GM19351 (cell line): ENCODE results near the gene DTX2.
"Not testable (repeated sequence)": the region's sequence is repeated elsewhere in the genome, so short reads cannot be mapped to it uniquely, and the experiment has no call there.

Source experiments
- ATAC-seq: cut with Tn5 transposase; IDR thresholded peaks from one replicate; pipeline ENCODE4 v1.9.1; 2021; ENCODE audit warnings: mild to moderate bottlenecking, moderate library complexity; ENCODE audit not compliant: unreplicated experiment

The DTX2 gene

DNA sequence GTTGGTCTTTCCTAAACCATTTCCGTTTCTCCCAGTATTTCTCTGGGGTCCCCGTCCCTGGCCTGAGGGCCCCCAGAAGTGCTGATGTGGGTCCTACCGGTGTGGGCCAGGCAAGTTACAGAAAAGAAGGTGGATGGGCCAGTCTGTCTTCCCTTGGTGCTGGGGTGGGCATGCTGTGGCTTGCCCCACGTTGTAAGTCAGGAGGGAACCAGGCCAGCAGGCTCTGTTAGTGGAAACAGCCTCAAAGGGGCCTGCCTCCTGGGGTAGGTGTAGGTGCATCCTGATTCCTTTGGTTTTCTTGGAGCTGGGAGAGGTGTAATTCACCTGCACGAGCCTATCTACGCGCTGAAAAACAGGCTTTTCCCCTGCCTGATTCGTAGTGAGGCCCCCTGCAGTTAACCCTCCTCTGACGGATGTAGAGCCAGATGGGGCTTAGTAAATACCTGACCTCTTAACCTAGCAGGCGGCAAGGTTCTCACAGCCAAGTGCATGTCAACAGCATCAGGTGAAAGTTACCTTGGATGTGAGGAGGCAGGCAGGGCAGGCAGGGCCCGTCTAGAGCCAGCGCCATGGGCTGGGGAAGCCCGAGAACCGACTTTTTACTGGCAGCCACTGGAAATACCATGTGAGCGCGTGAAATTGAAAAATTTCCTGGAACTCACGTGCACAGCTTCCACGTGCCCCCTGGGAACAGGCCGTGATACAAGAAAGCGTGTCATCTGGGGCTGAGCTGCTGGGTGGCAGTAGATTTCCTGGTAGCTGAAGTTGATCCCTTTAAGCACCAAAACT is 24.5 kb downstream of the DTX2 start:
- ATAC-seq, result peak; percentile 17

DNA sequence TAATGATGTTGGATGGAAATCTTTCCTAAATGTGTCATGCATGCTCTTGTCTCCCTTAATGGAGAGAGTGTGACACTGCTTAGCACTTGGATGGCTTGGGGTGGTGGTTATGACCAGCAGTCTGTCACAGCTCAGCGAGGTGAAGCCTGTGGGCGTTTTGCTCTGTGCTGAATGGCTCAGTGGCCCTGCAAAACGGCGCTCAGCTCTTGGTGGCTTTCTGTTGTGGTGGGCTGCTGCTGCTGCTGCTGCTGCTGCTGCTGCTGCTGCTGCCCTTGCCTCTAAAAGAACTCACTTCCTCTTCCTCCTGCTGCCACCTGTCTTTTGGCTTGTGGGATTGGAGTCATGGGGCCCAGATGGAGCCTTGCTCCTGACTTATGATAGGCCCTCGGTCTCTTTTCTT is 25.1 kb downstream of the DTX2 start:
- ATAC-seq, result peak; percentile 99

DNA sequence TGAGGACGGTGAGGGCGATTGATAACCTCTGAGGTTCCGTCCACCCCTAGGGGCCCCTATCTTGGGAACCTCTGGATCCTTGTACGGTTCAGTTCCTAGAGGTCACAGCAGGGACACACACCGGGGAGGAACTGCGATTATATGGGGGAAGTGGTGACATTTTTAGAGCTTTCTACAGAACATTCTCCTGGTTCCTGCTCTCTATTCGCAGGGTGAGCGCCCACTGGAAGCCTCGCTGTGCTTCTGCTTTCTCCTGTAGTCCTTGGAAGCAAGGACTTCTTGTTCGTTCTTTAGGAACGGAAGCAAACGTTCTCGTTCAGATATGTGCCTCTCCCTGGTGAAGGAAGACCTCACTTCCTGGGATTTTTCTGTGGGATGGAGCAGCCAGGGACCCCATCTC is 26.5 kb downstream of the DTX2 start:
- not testable (repeated sequence) for ATAC-seq

DNA sequence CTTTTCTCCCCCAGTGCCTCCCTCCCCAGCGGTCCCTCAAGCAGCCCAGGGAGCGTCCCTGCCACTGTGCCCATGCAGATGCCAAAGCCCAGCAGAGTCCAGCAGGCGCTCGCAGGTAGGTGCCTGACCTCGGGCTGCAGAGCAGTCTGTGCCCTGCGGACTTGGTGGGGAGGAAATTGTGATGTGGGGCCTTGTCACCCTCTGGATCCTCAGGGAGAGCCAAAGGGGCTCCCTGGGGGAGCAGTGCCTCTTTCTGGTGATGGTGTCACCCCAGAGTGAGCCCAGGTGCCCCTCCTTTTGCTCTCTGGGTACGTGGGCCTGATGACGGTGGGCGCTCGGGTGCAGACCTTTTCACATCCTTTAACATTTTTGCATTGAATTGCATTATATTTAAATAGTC is 30.6 kb downstream of the DTX2 start:
- not testable (repeated sequence) for ATAC-seq

DNA sequence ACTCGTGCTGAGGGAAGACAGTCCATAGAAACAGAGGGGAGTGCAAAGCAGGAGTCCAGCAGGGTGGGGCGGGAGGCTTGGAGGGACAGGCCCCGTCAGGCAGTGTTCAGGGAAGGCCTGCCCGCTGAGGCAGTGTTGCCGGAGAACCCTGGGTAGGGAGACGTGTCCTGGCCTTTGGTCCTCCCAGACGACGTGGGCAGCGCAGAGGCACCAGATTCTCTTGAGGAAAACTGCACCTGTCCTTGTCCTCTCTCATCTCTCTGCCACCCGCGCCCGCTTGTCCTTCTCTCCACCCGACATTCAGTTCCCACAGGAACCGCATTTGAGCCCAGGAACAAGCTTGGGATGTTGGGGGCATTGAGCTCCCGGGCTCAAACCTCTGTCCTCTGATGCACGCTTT is 34.2 kb downstream of the DTX2 start:
- ATAC-seq, result not testable (repeated sequence)

DNA sequence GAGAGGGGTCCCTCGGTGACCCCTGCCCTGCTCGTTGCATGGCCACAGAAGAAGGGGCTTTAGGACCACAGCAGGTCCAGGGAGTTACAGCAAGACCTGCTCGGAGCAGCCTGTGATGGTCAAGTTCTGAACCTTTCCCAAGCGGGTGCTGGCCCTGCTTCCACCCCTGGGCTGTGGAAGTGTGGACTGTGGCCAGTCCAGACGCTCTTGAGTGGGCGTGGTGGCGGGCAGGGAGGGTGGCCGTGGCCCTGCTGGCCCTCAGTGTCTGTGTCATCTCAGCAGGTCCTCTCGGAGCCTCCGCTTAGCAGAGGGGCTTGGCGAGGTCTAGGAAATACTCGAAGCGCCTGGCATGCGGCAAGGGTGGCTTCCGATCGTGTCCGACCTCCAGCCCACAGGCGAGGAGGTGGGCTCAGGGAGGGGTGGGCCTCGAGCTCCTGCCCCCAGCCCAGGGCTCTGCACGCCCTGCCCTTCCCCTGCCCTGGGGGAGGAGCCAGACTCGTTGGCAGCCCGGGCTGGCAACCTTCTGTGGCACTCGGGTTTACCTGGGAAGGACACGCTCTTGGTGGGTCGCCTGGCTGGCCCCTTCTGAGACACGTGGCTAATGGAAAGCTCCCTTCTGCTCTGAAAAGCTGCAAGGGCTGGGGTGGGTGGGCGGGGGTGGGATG is 36.5 kb downstream of the DTX2 start:
- not testable (repeated sequence) for ATAC-seq

DNA sequence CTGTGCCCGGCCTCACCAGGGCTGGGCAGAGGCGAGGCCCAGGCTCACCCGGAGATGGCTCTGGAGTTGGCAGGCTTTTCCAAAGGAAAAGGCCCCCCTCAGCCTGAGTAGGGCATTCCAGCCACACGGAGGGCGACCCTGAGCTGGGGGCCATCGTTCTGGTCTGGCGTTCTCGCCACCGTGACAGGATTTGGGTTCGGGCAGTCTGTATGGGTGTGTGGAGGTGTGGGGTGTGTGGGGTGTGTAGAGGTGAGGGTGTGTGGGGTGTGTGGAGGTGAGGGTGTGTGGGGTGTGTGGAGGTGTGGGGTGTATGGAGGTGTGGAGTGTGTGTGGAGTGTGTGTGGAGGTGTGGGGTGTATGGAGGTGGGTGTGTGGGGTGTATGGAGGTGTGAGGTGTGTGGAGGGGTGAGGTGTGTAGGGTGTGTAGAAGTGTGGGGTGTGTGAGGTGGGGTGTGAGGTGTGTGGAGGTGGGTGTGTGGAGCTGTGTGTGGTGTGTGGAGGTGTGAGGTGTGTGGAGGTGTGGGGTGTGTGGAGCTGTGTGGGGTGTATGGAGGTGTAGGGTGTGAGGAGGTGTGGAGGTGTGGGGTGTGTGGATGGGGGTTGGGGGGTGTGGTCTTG is 37.2 kb downstream of the DTX2 start:
- not testable (repeated sequence) for ATAC-seq

DNA sequence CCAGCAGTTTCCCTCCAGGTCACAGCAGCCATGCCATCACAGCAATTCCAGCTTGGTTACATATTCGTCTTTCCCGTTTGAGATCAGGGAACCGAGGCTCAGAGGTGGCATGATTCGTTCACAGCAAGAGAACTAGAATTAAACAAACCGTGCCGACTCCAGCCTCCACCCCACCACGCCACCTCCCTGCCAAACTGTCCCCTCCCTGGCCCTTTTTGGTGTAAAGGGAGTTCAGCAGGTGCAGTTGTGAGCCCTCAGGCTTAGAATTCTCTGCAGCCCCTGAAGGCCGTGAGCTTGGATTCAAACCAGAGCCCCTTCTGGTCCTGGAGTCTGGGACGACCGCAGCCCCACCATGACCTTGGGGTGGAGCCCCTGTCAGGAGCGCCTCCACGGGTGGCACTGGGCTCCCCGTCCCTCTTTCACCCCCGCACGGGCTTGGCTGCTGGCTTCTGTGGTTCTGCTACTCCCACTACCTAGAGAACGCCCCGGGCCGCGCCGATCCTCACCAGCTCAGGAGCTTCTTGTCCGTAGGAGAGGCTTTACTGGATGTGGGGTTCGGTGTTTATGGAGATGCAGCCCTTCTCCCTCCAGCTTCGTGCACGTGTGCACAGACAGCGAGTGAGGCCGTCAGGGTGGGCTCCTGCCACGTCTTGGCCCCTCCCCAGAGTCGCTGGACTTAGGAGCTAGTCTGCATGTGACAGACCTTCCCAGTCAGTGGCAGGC is 37.9 kb downstream of the DTX2 start:
- ATAC-seq, result not testable (repeated sequence)

DNA sequence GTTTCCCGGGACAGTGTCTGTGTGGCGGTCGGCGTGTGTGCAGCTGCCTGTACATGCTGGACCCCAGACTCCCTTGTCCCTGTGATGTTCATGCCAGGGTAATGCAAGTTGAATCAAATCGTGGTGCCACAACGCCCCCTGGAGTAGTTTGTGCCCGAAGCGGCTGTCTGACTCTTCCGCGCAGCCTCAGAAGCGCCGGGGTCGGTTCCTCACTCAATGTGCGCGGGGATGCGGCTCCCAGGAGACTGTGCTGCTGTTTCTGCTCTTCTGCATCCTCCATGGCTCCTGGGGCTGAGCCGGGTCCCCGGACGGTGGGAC is 38.4 kb downstream of the DTX2 start:
- ATAC-seq, result not testable (repeated sequence)

DNA sequence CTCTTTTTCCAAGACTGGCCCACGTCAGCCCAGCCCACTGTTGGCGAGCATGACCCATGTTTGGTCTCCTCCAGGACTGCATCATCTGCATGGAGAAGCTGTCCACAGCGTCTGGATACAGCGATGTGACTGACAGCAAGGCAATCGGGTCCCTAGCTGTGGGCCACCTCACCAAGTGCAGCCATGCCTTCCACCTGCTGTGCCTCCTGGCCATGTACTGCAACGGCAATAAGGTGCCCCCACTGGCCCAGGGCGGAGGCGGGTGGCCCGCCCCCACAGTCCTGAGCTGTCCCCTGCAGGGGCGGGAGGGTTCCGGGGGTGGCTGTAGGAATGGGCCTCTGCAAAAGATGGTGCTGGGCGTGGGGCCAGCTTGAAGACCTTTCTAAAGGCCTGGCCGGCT is 40.7 kb downstream of the DTX2 start:
- ATAC-seq, result not testable (repeated sequence)

DNA sequence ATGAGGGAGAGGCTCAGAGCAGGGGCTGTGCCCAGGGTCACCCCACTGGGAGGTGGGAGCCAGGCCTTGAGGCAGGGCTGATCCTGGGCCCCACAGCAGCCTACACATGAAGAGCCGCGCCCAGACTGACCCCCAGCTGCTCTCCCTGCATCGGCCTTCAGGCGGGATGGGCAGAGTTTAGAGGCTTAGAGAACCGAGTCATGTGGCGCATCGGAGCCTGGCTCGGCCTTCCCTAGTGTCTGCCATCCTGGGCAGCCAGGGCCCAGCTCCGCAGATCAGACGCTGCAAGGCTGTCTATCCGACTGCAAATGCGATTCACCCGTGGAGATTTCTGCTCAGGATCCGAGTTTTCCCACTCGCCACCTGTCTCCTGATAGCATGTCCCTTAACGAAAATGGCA is 41.3 kb downstream of the DTX2 start:
- ATAC-seq, result not testable (repeated sequence)

DNA sequence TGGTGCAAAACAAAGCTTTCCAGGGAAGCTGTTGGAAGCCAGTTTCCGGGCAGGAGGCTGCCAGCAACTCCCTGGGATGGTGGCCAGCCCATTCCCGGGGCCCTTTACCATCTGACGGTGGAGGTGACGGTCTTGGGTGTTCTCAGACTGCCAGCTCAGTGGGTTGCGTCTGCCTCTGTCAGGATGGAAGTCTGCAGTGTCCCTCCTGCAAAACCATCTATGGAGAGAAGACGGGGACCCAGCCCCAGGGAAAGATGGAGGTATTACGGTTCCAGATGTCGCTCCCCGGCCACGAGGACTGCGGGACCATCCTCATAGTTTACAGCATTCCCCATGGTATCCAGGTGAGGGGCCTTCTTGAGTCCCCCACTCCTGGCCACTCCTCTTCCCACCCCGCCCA is 41.7 kb downstream of the DTX2 start:
- not testable (repeated sequence) for ATAC-seq

DNA sequence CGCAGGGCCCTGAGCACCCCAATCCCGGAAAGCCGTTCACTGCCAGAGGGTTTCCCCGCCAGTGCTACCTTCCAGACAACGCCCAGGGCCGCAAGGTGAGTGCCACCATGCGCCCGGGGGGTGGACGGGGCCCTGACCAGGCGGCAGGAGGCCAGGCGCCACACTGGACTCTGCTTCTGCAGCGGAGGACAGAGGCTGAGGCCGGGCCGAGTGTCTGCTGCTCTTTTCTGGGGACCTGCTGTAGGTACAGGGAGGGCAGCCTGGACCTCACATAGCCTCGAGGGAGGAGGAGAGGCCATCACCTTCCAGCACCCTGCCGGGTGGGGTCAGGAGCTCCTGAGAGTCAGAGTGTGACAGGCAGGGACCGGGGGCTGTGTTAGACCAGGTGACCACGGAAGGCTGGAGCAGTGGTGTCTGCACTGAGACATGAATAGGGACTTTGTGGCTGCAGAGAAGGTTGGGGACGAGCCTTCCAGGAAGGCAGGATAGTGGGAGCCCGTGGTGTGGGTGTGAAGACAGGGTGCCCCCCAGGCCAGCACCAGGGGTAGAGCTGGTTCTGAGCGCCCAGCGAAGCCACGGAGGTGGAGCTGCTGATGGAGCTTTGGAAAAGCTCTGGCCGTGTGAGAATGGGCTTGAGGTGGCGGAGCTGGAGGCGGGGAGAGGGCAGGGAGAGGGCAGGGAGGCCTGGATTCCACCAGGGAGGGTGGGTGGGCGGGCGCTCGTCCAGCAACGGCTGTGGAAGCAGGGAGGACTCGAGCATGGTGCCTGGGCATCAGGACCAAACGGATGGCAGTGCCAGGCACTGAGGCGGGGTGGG is 43.0 kb downstream of the DTX2 start:
- ATAC-seq, result not testable (repeated sequence)

DNA sequence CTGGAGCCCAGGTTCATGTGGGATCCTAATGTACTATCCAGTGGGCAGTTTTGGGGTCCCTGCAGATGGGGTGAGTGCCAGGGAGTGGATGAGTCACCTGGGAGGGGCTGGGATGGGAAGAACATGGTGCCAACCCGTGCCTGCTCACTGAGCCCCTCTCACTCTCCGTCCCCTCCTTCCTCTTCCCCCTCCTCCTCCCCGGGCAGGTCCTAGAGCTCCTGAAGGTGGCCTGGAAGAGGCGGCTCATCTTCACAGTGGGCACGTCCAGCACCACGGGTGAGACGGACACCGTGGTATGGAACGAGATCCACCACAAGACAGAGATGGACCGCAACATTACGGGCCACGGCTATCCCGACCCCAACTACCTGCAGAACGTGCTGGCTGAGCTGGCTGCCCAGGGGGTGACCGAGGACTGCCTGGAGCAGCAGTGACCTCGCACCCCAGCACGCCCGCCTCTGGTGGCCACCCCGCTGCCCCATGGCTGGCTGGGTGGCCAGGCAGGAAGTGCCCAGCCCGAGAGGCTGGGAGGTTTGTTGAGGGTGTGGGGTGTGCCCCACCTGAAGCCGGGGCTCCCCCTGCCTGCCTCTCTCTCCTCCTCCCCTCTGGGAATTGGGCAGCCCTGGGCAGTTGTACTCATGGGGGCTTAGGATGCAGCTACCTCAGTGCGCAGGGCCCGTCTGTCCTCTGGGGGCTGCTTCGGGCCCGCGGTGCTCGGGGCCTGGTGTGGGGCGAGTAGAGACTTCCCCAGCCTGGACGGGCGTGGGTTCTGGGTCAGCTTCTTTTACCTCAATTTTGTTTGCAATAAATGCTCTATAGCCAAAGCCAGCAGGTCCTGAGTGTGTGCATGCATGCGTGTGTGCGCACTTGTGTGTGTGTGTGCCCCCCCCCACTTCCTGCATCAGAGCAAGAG is 43.9 kb downstream of the DTX2 start:
- no peak for ATAC-seq

DNA sequence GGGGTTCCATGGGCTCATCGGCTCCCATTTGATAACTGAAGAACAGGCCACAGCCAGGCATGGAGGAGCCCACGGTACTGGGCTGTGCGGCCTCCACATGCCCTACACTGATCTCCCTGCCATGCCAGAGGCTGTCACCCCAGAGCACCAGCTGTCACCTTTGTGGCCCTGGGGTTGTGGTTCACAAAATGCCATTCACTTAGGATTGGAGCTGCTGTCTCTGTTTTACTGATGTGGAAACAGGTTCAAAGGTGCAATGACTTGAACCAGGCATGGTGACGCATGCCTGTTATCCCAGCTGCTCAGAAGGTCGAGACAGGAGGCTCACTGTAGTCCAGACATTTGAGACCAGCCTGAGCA is 44.6 kb downstream of the DTX2 start:
- ATAC-seq, result no peak

DNA sequence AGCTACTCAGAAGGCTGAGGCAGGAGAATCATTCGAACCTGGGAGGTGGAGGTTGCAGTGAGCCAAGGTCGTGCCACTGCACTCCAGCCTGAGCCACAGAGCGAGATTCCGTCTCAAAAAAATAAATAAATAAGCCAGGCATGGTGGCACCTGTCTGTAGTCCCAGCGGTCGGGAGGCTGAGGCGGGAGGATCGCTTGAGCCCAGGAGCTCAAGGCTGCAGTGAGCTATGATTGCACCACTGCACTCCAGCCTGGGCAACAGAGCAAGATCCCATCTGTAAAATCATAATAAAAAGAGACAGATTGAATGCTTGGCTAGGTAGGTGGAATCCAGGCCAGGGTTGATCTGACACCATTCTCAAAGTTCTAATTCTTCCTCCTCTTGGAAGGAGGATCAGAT is 45.1 kb downstream of the DTX2 start:
- ATAC-seq, result not testable (repeated sequence)

DNA sequence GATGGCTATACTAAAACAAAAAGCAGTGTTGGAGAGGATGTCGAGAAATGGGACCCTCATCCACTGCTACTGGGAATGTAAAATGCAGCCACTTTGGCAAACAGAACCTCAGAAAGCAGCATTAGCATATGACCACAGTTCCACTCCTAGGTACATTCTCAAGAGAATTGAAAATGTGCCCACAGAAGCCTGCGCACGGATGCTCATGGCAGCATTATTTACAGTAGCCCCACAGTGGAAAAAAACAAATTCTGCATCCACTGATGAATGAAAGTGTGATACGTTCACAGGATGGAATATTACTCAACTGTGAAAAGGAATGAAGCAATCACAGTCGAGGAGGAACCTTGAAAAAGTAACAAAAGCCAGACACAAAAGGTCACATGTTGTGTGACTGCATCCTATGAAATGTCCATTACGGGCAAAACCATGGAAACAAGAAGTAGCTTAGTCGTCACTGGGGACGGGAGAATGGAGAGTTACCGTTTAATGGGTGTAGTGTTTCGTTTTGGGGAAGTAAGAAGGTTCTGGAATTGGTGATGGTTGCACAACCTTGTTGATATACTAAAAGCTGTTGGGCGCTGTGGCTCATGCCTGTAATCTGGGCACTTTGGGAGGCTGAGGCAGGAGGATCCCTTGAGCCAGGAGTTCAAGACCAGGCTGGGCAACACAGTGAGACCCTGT is 46.4 kb downstream of the DTX2 start:
- no peak for ATAC-seq

DNA sequence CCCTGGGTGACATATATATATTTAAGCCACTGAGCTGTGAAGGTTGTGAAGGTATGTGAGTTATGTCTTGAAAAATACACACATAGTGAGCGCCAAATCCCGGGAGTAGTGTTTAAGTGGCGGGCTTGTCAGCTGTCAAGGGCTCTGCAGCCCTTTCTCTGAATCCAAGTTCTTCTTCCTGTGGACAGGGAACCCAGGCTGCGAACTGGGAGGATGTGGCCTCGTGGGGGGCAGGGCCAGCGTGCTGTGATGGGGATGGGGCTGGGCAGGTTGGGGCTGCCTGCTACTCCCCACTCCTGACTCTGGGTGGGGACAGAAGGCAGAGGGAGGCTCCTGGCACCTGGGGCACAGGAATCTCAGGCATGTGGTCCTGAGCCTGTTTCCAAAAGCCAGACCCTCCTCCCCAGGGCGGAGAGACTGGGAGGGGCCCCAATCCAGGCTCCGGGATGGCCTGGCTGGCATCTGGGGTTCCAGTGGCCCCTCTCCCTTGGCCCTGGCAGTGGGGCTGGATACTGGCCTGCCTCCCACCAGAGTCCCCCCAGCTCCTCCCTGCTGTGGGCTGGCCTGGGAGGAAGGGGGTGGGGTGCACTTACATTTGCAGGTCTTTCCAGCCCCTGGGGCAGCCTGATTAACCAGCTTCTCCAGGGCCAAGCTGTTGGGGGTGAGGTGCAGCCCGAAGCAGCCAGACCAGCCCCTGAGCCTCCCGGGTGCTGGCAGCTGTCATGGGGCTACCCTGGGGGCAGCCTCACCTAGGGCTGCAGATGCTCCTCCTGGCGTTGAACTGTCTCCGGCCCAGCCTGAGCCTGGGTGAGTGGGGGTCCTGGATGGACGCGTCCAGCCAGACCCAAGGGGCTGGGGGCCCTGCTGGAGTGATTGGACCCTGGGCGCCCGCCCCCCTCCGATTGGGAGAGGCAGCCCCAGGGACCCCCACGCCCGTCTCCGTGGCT is 48.7 kb downstream of the DTX2 start, which contains the start of gene UPK3B:
UPK3B (plus strand) TSS at position 622 of the 947 bp plus-strand sequence; CDS start at position 723, 101 bp downstream.
- ATAC-seq, result no peak
